Breast epithelium (tissue), 4 donors: ENCODE measurements around the gene ELOVL5. TPM values are rescaled to one million over a fixed set of nuclear protein-coding genes. Genes with fewer than 3 reads are reported as not detected.

Experiments
- DNase-seq, 2 donors: peaks; one replicate each; pipeline ENCODE4 v3.0.0-alpha.2; 2019; ENCODE audit warnings: low spot score in 2 of 2
- H3K27ac ChIP-seq, 2 donors: fragments of 200-600 bp; sonication (generic) in 1 of 2; one replicate each; pipeline ENCODE4 v1.5.1; 2016 to 2019; ENCODE audit warnings: mild to moderate bottlenecking in 1 of 2
- H3K27me3 ChIP-seq, 2 donors: fragments of 200-600 bp; sonication (generic) in 1 of 2; one replicate each; pipeline versions ENCODE4 v1.5.1 to v1.6.0; 2017 to 2019; ENCODE audit warnings: control low read depth in 1 of 2, mild to moderate bottlenecking in 1 of 2
- H3K36me3 ChIP-seq: fragments of 200-600 bp; one replicate; pipeline ENCODE4 v1.5.1; 2019
- H3K4me1 ChIP-seq, 2 donors: fragments of 200-600 bp; sonication (generic); one replicate each; pipeline ENCODE4 v1.5.1; 2016 to 2019; ENCODE audit warnings: control low read depth in 1 of 2
- H3K4me3 ChIP-seq, 3 donors: fragments of 200-600 bp; sonication (generic); 1 replicate in 2 of 3; 2 replicates in 1 of 3; pipeline ENCODE4 v1.5.1; 2016 to 2019; ENCODE audit warnings: mild to moderate bottlenecking in 3 of 3, moderate library complexity in 2 of 3
- H3K9me3 ChIP-seq, 2 donors: fragments of 200-600 bp; sonication (generic) in 1 of 2; one replicate each; pipeline ENCODE4 v1.5.1; 2016 to 2019; ENCODE audit warnings: control low read depth in 1 of 2
- POLR2A ChIP-seq: fragments of 450-650 bp; IDR thresholded peaks from one replicate; pipeline ENCODE4 v1.6.1; 2016; ENCODE audit warnings: antibody characterized with exemption, mild to moderate bottlenecking, moderate library complexity
- POLR2AphosphoS5 ChIP-seq, 3 donors: sonication (generic); formaldehyde crosslinking; IDR thresholded peaks; one replicate each; pipeline ENCODE4 v1.6.1; 2017; ENCODE audit warnings: antibody characterized with exemption in 3 of 3
- intact Hi-C: fragments of 100-400 bp; cut with DNase I; formaldehyde crosslinking; loops from one replicate; pipeline ENCODE4 v1.15.1; 2023; ENCODE audit warnings: low total_unique reads
- total RNA-seq, 3 donors: library from RNA; depleted of rRNA; stranded (reverse); fragments of >200 nt; gene quantifications; one replicate each; pipeline ENCODE4 v1.1.0, GENCODE V29; 2016
- TF ChIP-seq, protein P1 (sequence below), 3 donors: fragments of 450-650 bp; IDR thresholded peaks; one replicate each; pipeline ENCODE4 v1.5.1; 2016 to 2017; ENCODE audit warnings: antibody characterized with exemption in 3 of 3, mild to moderate bottlenecking in 3 of 3, moderate library complexity in 3 of 3

The ELOVL5 gene
- total RNA-seq, 3 donors from 2014 or later: 245 to 427 (median 272) TPM

GRCh38 chr6:53312355-53312754 is 36.4 kb downstream of the ELOVL5 start:
- H3K36me3 ChIP-seq: no peaks in the 10 kb centered on the region
- H3K9me3 ChIP-seq: no peaks in the 10 kb centered on the region
- no peak overlapping the region for H3K27ac ChIP-seq
- no peaks in the 10 kb centered on the region for H3K27me3 ChIP-seq
- intact Hi-C loops: no loop called here
- no peak for DNase-seq
- TF ChIP-seq, protein P1, sequence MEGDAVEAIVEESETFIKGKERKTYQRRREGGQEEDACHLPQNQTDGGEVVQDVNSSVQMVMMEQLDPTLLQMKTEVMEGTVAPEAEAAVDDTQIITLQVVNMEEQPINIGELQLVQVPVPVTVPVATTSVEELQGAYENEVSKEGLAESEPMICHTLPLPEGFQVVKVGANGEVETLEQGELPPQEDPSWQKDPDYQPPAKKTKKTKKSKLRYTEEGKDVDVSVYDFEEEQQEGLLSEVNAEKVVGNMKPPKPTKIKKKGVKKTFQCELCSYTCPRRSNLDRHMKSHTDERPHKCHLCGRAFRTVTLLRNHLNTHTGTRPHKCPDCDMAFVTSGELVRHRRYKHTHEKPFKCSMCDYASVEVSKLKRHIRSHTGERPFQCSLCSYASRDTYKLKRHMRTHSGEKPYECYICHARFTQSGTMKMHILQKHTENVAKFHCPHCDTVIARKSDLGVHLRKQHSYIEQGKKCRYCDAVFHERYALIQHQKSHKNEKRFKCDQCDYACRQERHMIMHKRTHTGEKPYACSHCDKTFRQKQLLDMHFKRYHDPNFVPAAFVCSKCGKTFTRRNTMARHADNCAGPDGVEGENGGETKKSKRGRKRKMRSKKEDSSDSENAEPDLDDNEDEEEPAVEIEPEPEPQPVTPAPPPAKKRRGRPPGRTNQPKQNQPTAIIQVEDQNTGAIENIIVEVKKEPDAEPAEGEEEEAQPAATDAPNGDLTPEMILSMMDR (IDR thresholded peaks at IDR 0.05): no peak
- no peak for TF ChIP-seq POLR2A
- TF ChIP-seq POLR2AphosphoS5 (IDR thresholded peaks at IDR 0.05): no peak
- no peak overlapping the region for H3K4me3 ChIP-seq
- no peaks in the 10 kb centered on the region for H3K4me1 ChIP-seq

DNA sequence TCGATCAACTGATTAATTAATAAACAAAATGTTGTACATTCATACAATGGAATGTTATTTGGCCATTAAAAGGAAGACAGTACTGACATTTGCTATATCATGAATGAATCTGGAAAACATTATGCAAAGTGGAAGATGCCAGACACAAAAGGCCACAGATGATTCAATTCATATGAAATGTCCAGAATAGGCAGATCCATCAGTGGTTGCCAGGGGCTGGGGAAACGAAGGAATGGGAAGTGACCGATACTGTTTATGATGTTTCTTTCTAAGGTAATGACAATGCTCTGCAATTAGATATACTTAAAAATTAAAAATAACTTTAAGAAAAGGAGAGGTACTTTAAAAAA is 37.2 kb downstream of the ELOVL5 start:
- Histone ChIP-seq H3K4me3 (no peak overlapping the region), H3K4me1 (no peaks in the 10 kb centered on the region), H3K27ac (no peak overlapping the region), H3K9me3 (no peaks in the 10 kb centered on the region), H3K36me3 (no peaks in the 10 kb centered on the region), H3K27me3 (no peaks in the 10 kb centered on the region)
- TF ChIP-seq POLR2AphosphoS5 (IDR thresholded peaks at IDR 0.05) (no peak), POLR2A (no peak)
- TF ChIP-seq, protein P1 (IDR thresholded peaks at IDR 0.05): no peak
- no peak for DNase-seq
- intact Hi-C loops: no loop called here

- no peaks in the 10 kb centered on the region for H3K36me3 ChIP-seq
- H3K27ac ChIP-seq: no peak overlapping the region
- no peaks in the 10 kb centered on the region for H3K9me3 ChIP-seq
- no peaks in the 10 kb centered on the region for H3K4me1 ChIP-seq
- TF ChIP-seq, protein P1 (IDR thresholded peaks at IDR 0.05): no peak
- no peak for TF ChIP-seq POLR2AphosphoS5 (IDR thresholded peaks at IDR 0.05)
- TF ChIP-seq POLR2A: no peak
- H3K27me3 ChIP-seq: no peaks in the 10 kb centered on the region
- no peak overlapping the region for H3K4me3 ChIP-seq
- DNase-seq: no peak
- intact Hi-C loops: no loop called here
These were observed 37.8 kb downstream of the ELOVL5 start for GRCh38 chr6:53310771-53311585.

DNA sequence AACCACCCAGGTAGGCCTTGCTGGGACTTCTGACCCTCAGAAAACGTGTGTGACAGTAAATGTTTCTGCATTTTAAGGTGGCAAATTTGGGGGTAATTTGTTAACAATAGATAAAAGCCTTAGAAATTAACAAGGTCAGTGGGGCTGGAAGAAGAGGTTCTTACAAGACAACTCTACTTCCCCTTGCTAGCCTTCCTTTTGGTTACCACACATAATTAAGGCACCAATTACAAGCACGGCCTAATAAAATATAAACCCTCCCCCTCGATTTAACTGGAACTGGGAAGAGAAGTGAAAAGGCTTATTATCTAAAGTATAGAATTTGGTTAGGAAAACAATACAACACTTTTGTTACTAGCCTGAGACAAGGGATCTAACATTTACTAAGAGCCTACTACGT is 38.8 kb downstream of the ELOVL5 start:
- H3K36me3 ChIP-seq: no peaks in the 10 kb centered on the region
- no peak for DNase-seq
- H3K27me3 ChIP-seq: no peaks in the 10 kb centered on the region
- TF ChIP-seq POLR2AphosphoS5 (IDR thresholded peaks at IDR 0.05): no peak
- no peak for TF ChIP-seq POLR2A
- TF ChIP-seq, protein P1 (IDR thresholded peaks at IDR 0.05): no peak
- no peaks in the 10 kb centered on the region for H3K9me3 ChIP-seq
- no peak overlapping the region for H3K4me3 ChIP-seq
- no peak overlapping the region for H3K27ac ChIP-seq
- no peaks in the 10 kb centered on the region for H3K4me1 ChIP-seq
- intact Hi-C loops: no loop called here

DNA sequence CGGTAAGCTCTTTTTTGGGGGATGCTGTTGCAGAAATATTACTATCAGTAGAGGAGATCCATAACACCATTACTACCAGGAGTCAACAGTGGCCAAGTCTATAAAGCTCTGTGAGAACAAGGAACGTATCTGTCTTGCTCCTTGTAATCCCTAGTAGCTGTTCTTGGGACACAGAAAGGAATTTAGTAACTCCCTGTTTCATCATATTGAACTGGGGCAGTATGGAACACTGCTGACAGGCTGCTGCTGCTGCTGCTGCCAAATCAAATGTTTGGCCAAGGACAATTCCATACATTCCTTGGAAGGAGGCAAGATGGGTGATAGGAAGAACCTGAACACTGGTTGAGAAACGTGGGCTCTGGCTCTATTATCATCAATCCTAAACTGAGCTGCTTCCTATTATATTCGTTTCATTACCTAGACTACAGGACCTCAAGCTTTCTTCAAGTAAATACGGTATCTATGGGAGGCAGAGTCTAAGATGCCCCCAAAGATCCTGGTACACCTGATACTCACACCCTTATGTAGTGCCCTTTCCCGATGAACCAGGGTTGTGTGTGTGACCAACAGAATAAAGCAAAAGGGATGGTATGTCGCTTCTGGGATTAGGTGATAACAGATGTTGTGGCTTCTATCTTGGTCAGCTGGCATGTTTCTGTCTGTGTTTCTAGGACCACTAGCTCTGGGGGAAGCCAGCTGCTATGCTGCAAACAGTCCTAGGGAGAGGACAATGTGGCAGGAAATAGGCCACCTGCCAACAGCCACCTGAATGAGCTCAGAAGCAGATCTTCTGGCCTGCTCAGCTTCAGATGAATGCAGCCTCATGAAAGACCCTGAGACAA is 39.5 kb downstream of the ELOVL5 start:
- intact Hi-C loops: no loop called here
- DNase-seq: no peak
- no peaks in the 10 kb centered on the region for H3K27me3 ChIP-seq
- TF ChIP-seq POLR2AphosphoS5 (IDR thresholded peaks at IDR 0.05) (no peak), POLR2A (no peak)
- TF ChIP-seq, protein P1 (IDR thresholded peaks at IDR 0.05): no peak
- no peak overlapping the region for H3K4me3 ChIP-seq
- H3K36me3 ChIP-seq: no peaks in the 10 kb centered on the region
- H3K9me3 ChIP-seq: no peaks in the 10 kb centered on the region
- no peaks in the 10 kb centered on the region for H3K4me1 ChIP-seq
- peak overlapping the region in 1 of 2 donors; percentile 23 for H3K27ac ChIP-seq
